ENCODE measurements around the gene UBALD2.

DNA sequence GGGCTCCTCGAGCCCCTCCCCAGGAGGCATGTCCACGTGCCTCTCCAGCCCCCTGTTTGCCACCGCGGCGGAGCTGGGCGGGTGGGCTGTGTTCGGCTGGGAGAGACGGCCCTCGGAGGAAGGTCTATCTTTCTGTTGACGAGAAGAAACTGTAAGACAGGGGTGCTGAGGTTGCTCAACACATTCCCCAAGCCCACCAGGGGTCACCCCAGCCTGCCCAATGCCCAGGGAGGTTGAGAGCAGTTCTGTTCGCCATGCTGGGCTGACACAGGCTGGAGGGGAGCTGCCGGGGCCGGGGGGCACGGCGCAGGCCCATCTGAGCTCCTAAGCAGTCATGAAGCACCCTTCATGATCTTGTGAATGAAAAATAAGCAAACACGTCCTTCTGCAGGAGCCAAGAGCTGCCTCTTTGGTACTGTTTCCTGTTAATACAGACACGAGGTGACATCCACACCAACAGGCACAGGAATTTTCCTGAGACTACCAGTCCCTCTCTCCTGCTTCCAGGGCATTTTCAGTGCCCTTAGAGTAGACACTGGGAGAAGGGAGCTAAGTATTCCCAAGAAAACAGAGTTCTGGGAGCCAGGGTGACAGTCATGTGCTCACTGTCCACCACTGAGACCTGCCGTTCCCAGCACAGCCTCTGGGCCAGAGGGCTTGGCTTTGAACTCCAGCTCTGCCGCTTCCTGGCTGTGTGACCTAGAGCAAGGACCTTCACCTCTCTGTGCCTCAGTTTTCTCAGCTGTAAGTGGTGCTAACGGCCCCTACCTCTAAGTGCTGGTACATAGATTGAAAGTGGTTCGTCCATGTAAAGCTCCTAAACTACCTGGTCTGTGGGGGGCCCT is 9.2 kb downstream of the UBALD2 start:
- TF ChIP-seq GRHL2 (CRISPR knock-in tag; IDR thresholded peaks at IDR 0.05; ENCODE audit: insufficient replicate concordance, severe bottlenecking): no peak
- TF ChIP-seq, protein P1, sequence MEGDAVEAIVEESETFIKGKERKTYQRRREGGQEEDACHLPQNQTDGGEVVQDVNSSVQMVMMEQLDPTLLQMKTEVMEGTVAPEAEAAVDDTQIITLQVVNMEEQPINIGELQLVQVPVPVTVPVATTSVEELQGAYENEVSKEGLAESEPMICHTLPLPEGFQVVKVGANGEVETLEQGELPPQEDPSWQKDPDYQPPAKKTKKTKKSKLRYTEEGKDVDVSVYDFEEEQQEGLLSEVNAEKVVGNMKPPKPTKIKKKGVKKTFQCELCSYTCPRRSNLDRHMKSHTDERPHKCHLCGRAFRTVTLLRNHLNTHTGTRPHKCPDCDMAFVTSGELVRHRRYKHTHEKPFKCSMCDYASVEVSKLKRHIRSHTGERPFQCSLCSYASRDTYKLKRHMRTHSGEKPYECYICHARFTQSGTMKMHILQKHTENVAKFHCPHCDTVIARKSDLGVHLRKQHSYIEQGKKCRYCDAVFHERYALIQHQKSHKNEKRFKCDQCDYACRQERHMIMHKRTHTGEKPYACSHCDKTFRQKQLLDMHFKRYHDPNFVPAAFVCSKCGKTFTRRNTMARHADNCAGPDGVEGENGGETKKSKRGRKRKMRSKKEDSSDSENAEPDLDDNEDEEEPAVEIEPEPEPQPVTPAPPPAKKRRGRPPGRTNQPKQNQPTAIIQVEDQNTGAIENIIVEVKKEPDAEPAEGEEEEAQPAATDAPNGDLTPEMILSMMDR (IDR thresholded peaks at IDR 0.05): no peak
